TTC549 (cell line): ENCODE measurements around the gene NFATC4.
"Not testable (repeated sequence)": the region's sequence is repeated elsewhere in the genome, so short reads cannot be mapped to it uniquely, and the experiment has no call there.

ENCODE experiments used
- FAIRE-seq: peaks from 2 replicates; lab custom pipeline; 2012; peaks lifted over from hg19 to GRCh38; lab: Jason Lieb, UNC

NFATC4 gene

GRCh38 chr14:24367514-24368211 lies at the start of gene NFATC4:
Gene NFATC4, plus strand, starts transcription at chr14:24368184. Its CDS starts 157 bp downstream, at chr14:24368341.
- no peak for FAIRE-seq

GRCh38 chr14:24321212-24321975 lies 46.6 kb upstream of the NFATC4 start:
- no peak for FAIRE-seq

DNA sequence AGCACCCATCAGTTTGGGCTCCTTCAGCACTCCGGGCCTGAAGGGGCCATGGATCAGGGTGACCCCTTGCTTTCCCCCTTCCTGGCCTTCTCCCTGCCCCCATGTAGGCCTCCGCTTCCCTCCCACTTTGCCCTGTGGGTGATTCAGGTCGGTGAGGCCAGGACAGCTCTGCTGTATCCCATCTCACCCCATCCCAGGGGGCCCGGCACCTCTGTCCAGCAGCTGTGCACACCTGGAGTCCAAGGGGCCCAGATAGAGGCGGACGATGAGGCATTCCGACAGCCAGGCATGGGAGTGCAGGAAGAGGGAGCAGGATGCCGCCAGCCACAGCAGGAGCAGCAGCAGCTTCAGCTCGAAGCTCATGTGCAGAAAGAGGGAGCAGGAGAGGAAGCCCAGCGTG lies 45.3 kb upstream of the NFATC4 start:
- no peak for FAIRE-seq

DNA sequence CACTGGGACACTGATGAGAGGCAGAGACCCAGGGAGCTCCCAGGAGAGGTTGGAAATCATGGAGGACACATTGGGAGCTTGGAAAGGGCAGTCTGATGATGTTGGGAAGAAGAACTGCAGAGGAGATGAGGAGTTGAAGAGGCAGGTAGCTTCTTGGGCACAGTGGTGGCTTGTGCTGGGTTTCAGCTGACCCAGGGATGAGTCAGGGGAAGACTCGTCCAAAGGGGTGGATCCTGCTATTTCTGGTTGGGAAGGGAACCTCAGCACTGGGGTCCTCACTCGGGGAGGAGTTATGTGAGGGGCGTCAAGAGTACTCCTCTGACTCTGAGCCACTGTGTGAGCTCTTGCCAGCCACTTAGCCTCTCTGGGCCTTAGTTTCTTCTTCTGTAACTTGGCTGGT lies 44.6 kb upstream of the NFATC4 start:
- no peak for FAIRE-seq

DNA sequence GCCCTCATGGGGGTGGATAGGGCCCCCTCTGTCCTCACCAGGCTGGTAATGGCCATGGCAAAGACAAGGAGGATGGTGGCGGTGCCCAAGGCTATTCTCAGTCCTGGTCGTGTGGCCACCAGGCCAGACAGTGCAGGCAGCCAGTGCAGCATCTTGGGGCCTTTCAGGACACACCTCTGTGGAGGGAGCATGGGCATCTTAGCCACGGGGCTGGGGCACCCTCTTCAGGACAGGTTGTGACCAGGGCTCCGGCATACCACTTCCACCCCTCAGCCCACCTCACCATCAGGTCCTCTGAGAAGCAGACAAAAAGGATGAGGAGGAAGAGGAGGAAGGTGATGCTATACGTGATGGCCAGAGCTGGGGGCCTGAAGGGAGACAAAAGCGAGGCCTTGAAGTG lies 44.0 kb upstream of the NFATC4 start:
- no peak for FAIRE-seq

DNA sequence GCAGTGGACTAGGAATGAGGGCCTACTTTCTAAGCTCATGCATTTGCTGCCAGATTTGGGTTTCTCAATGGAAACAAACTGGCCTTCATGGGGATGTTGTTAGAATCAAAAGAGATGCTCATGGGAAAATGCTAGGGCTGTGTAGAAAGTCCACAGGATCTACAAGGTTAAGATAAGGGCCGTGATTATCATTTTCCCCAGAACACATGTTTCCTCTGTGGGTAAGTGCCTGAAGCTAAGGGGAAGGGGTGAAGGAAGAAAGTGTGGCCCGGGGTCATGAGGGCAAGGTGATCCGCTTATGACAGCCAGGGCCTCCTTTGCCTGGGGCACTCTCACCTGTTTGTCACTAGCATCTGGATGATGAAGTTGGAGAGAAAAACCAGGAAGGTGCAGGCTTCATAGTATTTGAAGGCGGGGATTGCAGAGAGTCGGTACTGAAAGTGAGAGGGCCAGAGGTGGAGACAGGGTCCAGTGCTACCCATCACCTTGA lies 42.9 kb upstream of the NFATC4 start:
- no peak for FAIRE-seq

GRCh38 chr14:24325963-24326362 lies 42.0 kb upstream of the NFATC4 start:
- no peak for FAIRE-seq

DNA sequence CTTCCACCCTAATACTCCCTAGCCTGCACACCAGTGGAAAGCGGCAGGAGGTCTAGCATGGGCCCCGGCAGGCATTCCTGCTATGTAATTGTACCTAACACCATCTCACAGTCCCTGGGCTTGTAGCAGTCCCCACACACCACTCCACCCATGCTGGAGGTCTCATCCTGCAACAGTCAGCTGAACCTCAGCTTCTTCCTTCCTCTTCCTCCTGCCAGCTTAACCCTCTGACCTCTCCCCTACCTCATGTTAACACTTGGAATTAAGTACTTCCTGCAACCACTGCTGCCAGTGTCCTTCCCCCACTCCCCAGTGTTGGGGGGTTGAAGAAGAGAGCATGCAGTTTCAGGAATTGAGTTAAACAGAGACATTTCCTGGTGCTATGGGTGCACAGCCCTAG lies 40.7 kb upstream of the NFATC4 start:
- FAIRE-seq: no peak

DNA sequence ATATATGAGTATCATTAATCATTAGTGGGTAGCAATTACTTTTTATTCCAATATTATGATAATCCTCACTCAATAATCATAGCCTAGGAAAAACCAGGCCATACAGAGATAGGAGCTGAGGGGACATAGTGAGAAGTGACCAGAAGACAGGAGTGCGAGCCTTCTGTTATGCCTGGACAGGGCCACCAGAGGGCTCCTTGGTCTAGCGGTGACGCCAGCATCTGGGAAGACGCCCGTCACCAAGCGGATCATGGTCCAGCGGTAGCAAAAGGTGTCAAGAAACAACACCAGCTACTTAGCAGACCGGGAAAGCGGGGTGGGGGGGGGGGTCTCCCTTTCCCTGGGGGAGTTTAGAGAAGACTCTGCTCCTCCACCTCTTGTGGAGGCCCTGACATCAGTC lies 40.1 kb upstream of the NFATC4 start:
- not testable (repeated sequence) for FAIRE-seq

DNA sequence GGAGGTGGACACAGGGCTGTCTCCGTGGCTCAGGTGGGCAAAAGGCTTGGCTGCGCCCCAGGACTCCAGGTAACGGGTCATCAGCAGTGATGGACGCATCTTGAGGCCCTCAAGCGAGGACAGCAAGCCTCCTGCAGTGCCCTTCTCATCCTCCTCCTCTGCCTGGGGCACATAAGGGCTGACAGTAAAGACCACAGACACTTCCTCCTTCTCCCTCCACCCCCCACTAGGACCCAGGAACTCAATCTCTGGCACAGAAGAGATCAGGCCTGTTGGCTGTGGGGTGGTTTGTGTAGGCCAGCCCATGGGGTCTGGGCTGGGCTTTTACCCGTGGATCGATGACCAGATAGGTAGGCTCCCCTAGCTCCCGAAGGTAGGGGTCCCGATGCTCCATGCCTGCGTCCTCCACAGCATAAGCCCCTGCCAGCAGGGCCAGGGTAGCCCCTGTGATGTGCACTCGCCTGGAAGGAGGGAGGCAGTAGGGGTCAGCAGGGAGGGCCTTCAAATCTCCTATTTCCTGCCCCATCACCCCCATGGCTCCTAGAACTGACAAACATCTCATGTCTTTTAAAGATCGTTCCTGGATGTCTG lies 38.8 kb upstream of the NFATC4 start:
- FAIRE-seq: no peak

GRCh38 chr14:24329736-24330135 lies 38.2 kb upstream of the NFATC4 start:
- no peak for FAIRE-seq

DNA sequence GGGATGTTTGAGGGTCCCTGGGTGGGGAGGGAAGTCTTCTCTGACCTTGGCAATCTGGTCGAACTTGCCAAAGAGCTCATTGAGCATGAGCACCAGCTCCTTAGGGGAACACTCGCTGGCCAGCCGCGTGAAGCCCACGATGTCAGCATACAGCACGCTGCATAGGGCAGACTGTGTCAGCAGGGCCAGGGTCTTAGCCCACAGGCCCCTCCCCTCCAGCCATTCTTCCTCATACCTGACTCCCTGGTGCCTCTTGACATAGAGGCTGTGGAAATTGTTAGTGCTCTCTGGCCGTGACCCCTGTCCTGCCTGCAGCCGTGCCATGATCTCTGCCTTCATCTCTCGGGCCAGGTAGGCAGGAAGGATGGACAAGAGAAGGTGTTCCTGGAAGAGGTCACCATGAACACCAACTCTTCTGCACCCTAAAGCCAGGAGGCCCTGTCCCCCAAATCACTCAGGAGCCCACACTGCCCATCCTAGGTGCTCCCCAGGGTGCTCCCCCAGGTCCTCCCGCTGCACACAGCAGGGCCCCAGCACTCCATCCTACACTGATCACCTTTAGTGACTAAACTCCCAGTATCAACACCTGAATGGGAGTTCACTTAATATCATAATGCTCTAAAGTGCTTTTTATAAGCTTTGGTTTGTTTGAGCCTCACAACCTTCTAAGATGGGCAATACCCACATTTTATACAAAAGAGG lies 36.9 kb upstream of the NFATC4 start:
- FAIRE-seq: no peak

- no peak for FAIRE-seq
Measured at GRCh38 chr14:24331731-24332267, 36.2 kb upstream of the NFATC4 start.

GRCh38 chr14:24332268-24332993 lies 35.6 kb upstream of the NFATC4 start:
- FAIRE-seq: no peak

DNA sequence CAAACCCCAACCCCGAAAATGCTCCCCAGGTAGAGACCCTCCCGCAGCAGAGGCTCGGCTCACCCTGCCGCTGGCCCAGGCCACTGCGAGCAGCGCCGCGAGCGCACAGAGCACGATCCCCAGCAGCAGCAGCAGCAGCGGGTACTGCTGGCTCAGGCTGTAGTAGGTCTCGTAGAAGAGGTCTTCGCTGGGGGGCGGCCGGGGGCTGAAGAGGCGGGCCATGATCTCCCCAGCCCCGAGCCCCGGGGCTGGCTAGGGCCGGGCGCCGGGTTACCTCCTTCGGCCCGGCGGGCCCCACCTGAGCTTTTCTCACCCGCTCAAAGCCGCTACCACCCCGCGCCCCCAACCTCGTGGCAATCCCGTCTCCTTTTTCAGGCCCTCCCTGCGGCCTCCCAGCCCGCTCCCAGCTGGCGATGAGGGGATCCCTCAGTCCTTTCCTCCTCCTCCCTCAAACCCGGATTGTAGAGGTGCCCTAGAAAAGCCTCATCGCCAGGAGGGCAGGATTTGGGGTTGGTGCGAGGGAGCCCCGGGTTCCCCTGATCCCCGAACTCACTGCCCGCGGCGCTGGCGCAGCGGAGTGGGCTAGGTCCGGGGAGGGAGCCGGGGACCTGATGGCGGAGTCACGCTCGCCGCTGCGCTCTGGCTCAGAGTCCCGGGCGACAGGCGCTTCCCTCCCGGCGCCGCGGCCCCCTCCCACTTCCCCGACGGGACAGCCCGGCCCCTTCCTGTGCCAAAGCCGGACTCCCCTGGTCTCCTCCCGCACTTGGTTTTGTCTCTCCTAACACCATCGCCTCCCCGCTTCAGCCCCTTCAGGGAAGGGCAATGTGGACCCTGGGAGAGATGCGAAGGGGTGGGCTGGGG lies 33.3 kb upstream of the NFATC4 start, which contains the start of gene ADCY4:
TSS of gene ADCY4 (minus strand) at position 641 of the 861 bp plus-strand sequence. CDS start at position 222, 419 bp downstream.
- no peak for FAIRE-seq

- FAIRE-seq: no peak
Measured at GRCh38 chr14:24335461-24336171, 32.4 kb upstream of the NFATC4 start.

GRCh38 chr14:24337144-24337823 lies 30.7 kb upstream of the NFATC4 start:
- no peak for FAIRE-seq

- no peak for FAIRE-seq
Measured at GRCh38 chr14:24337824-24338175, 30.2 kb upstream of the NFATC4 start.

- FAIRE-seq: no peak
Measured at GRCh38 chr14:24338843-24339242, 29.1 kb upstream of the NFATC4 start.
